HCT116 (cell line): ENCODE results near the gene ACTN4.

Experiments used
- CTCF ChIP-seq, 3 experiments: fragments of 200-600 bp in 1 of 3; sonication (generic) in 1 of 3; IDR thresholded peaks in 2 of 3; conservative IDR thresholded peaks in 1 of 3; 2 replicates each; pipeline ENCODE4 v1.5.1; 2012 to 2017; ENCODE audit warnings: low read depth in 2 of 3, low read length in 2 of 3, antibody characterized with exemption in 1 of 3, borderline replicate concordance in 1 of 3, control low read depth in 1 of 3, mild to moderate bottlenecking in 1 of 3, mixed read lengths in 1 of 3, mixed run types in 1 of 3, moderate library complexity in 1 of 3; ENCODE audit not compliant: insufficient read depth in 1 of 3
- EGR1 ChIP-seq: IDR thresholded peaks from 2 replicates; pipeline ENCODE4 v1.6.1; 2012; ENCODE audit warnings: low read depth
- JUND ChIP-seq: IDR thresholded peaks from 2 replicates; pipeline ENCODE4 v1.6.1; 2012
- MAX ChIP-seq: IDR thresholded peaks from 2 replicates; pipeline ENCODE4 v1.6.1; 2012
- REST ChIP-seq: IDR thresholded peaks from 2 replicates; pipeline ENCODE4 v1.6.1; 2012; ENCODE audit warnings: low read depth
- TCF7L2 ChIP-seq: IDR thresholded peaks from 2 replicates; pipeline ENCODE4 v1.7.0; 2011; ENCODE audit warnings: borderline replicate concordance, inconsistent platforms; ENCODE audit not compliant: insufficient read depth, insufficient read length; ENCODE audit errors: extremely low read depth
- YY1 ChIP-seq: IDR thresholded peaks from 2 replicates; pipeline ENCODE4 v1.6.1; 2011; ENCODE audit warnings: low read length, low read depth, moderate library complexity, mild to moderate bottlenecking; ENCODE audit not compliant: insufficient replicate concordance; ENCODE audit errors: extremely low read depth
- ZNF274 ChIP-seq: fragments of 200-500 bp; sonication (Bioruptor generic); IDR thresholded peaks from 2 replicates; pipeline ENCODE4 v1.6.1; 2014; ENCODE audit warnings: mild to moderate bottlenecking, low read depth, low read length, inconsistent platforms

- no peak for TF ChIP-seq CTCF (IDR thresholded peaks at IDR 0.05 in 2 of 3, conservative IDR thresholded peaks at IDR 0.05 in 1 of 3; ENCODE audit: borderline replicate concordance in 1 of 3, insufficient read depth in 1 of 3, low read depth in 2 of 3, low read length in 2 of 3)
- TF ChIP-seq REST, result no peak
- TF ChIP-seq EGR1, result no peak
- no peak for TF ChIP-seq ZNF274
- TF ChIP-seq JUND, result no peak
- peak; percentile 13 for TF ChIP-seq TCF7L2
- no peak for TF ChIP-seq MAX
- no peak for TF ChIP-seq YY1
Observed at GRCh38 chr19:38655148-38655824, 7.8 kb downstream of the ACTN4 start.
